IPS DF 4.7 (cell line): Measurements from ENCODE around the gene ETNPPL.

Experiments used
- DNase-seq: peaks from one replicate; pipeline ENCODE4 v3.0.0-alpha.2; 2013; ENCODE audit warnings: low spot score; ENCODE audit errors: extremely low read depth

Gene ETNPPL

GRCh38 chr4:108700081-108700757, 62.6 kb downstream of the ETNPPL start:
- no peak for DNase-seq

DNA sequence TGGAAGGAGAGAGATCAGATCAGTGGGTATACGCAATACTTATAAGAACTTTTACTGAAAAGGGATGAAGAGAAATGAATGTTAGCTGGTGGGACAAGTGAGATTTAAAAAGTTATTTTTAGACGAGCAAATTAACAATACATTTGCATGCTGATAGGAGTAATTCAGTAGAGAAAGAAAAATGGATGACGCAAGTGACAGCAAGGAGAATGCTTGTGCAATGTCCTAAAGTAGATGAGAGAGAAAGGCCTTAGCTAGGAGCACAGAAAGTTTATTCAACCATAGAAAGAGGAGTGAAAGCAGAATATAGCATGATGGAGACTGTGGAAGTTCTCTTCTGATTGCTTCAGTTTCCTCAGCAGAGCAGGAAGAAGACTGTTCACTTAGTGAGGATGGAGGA, 66.7 kb downstream of the ETNPPL start:
- no peak for DNase-seq

DNA sequence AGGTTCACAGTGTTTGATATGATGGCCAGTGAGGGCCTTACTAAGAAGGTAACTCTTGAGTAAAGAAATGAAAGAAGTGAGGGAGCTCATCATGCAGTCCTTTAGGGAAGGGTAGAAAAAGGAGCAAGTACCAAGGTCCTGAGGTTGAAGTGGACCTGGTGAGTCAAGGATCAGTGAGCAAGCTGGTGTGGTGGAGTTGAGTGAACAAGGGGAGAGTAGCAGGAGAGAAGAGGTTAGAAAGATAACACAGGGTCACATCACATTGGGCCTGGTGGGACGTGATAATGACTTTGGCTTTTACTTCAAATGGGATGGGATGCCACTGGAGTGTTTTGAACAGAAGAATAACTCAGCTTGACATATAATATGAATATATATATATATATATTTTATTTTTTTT, 67.8 kb downstream of the ETNPPL start:
- no peak for DNase-seq

GRCh38 chr4:108694423-108694822, 68.4 kb downstream of the ETNPPL start:
- DNase-seq, result no peak

GRCh38 chr4:108693819-108694218, 69.0 kb downstream of the ETNPPL start:
- no peak for DNase-seq

- DNase-seq, result no peak
Observed at GRCh38 chr4:108693211-108693610, 69.6 kb downstream of the ETNPPL start.
